ENCODE data around the gene VWA3B. TPM values are rescaled to one million over a fixed set of nuclear protein-coding genes. Genes with fewer than 3 reads are reported as not detected.
A peak's percentile ranks its signal among the peaks of the same experiment; 100 is the strongest.

The VWA3B gene
- polyA plus RNA-seq, 1 donor (not counting 4 experiments of a cell fraction or from before 2014, with no cell fraction given), result not detected

- FAIRE-seq, result no peak
- no peak overlapping the region for H2AFZ ChIP-seq (ENCODE audit: control insufficient read depth, low read length)
- TF ChIP-seq CTCF (optimal IDR thresholded peaks at IDR 0.05 in 1 of 3, IDR thresholded peaks at IDR 0.05 in 1 of 3, conservative IDR thresholded peaks at IDR 0.05 in 1 of 3; ENCODE audit: extremely low read depth in 1 of 3, insufficient read depth in 2 of 3, low read length in 3 of 3) (no peak), EZH2 (IDR thresholded peaks at IDR 0.05; ENCODE audit: low read length) (peak; percentile 84)
These were observed 260.5 kb downstream of the VWA3B start for GRCh38 chr2:98347298-98348065.

GRCh38 chr2:98348066-98348561 lies 261.1 kb downstream of the VWA3B start:
- Histone ChIP-seq H3K9ac (ENCODE audit: control insufficient read depth, extremely low read depth, insufficient read depth, low read length) (no peak overlapping the region), H3K79me2 (ENCODE audit: control insufficient read depth, insufficient read depth, low read length) (no peaks in the 10 kb centered on the region), H3K9me3 (ENCODE audit: control insufficient read depth, low read depth, low read length) (no peaks in the 10 kb centered on the region), H4K20me1 (ENCODE audit: control insufficient read depth, extremely low read depth, insufficient read depth, low read length) (peaks cover 5% of the 10 kb centered on the region), H3K4me3 (ENCODE audit: control insufficient read depth in 2 of 3, extremely low read depth in 1 of 3, insufficient read depth in 2 of 3, low read depth in 1 of 3, low read length in 3 of 3) (no peak overlapping the region), H3K36me3 (ENCODE audit: control insufficient read depth in 2 of 2, extremely low read depth in 1 of 2, insufficient read depth in 2 of 2, low read length in 2 of 2) (no peaks in the 10 kb centered on the region), H3K4me1 (ENCODE audit: control insufficient read depth, extremely low read depth, insufficient read depth, low read length) (no peaks in the 10 kb centered on the region), H3K4me2 (ENCODE audit: control insufficient read depth, extremely low read depth, insufficient read depth, low read depth, low read length) (no peak overlapping the region), H3K27ac (ENCODE audit: control insufficient read depth, insufficient read depth, low read length) (no peak overlapping the region), H3K9me1 (ENCODE audit: control insufficient read depth, extremely low read depth, insufficient read depth, low read length) (no peaks in the 10 kb centered on the region), H2AFZ (ENCODE audit: control insufficient read depth, low read length) (no peak overlapping the region), H3K27me3 (ENCODE audit: control insufficient read depth, extremely low read depth, insufficient read depth, low read length) (peaks cover 62% of the 10 kb centered on the region)
- TF ChIP-seq CTCF (optimal IDR thresholded peaks at IDR 0.05 in 1 of 3, IDR thresholded peaks at IDR 0.05 in 1 of 3, conservative IDR thresholded peaks at IDR 0.05 in 1 of 3; ENCODE audit: extremely low read depth in 1 of 3, insufficient read depth in 2 of 3, low read length in 3 of 3) (no peak), EZH2 (IDR thresholded peaks at IDR 0.05; ENCODE audit: low read length) (peak; percentile 66)
- DNase-seq (ENCODE audit: low read depth, low spot score) (no peak), FAIRE-seq (no peak)
- dilution Hi-C loops (cut with MboI; ENCODE audit: extremely low pct_ligation_motif_present, low sequenced_read_pairs), result no loop called here

More at GRCh38 chr2:98347298-98348065, 260.5 kb downstream of the VWA3B start:
- no peaks in the 10 kb centered on the region for H3K9me3 ChIP-seq (ENCODE audit: control insufficient read depth, low read depth, low read length)
- no peak overlapping the region for H3K4me3 ChIP-seq (ENCODE audit: control insufficient read depth in 2 of 3, extremely low read depth in 1 of 3, insufficient read depth in 2 of 3, low read depth in 1 of 3, low read length in 3 of 3)
- H3K9ac ChIP-seq (ENCODE audit: control insufficient read depth, extremely low read depth, insufficient read depth, low read length), result no peak overlapping the region
- H3K4me2 ChIP-seq (ENCODE audit: control insufficient read depth, extremely low read depth, insufficient read depth, low read depth, low read length), result no peak overlapping the region
- H4K20me1 ChIP-seq (ENCODE audit: control insufficient read depth, extremely low read depth, insufficient read depth, low read length), result peaks cover 5% of the 10 kb centered on the region
- dilution Hi-C loops (cut with MboI; ENCODE audit: extremely low pct_ligation_motif_present, low sequenced_read_pairs), result no loop called here
- no peak for DNase-seq (ENCODE audit: low read depth, low spot score)
- H3K79me2 ChIP-seq (ENCODE audit: control insufficient read depth, insufficient read depth, low read length), result no peaks in the 10 kb centered on the region
- no peaks in the 10 kb centered on the region for H3K4me1 ChIP-seq (ENCODE audit: control insufficient read depth, extremely low read depth, insufficient read depth, low read length)
- H3K36me3 ChIP-seq (ENCODE audit: control insufficient read depth in 2 of 2, extremely low read depth in 1 of 2, insufficient read depth in 2 of 2, low read length in 2 of 2), result no peaks in the 10 kb centered on the region
- H3K27ac ChIP-seq (ENCODE audit: control insufficient read depth, insufficient read depth, low read length), result no peak overlapping the region
- no peaks in the 10 kb centered on the region for H3K9me1 ChIP-seq (ENCODE audit: control insufficient read depth, extremely low read depth, insufficient read depth, low read length)
- H3K27me3 ChIP-seq (ENCODE audit: control insufficient read depth, extremely low read depth, insufficient read depth, low read length), result peaks cover 65% of the 10 kb centered on the region

All from keratinocyte (primary cell).